Measurements from ENCODE around the gene GPX8.

The GPX8 gene

GRCh38 chr5:55172051-55172899 lies 12.3 kb downstream of the GPX8 start:
- peak; percentile 81 for DNase-seq (ENCODE audit: low read depth, low spot score)
- H3K4me3 ChIP-seq (ENCODE audit: low read depth, low read length), result peak overlapping the region; percentile 46
- peak; percentile 75 for TF ChIP-seq CTCF (IDR thresholded peaks at IDR 0.05; ENCODE audit: low read depth, low read length)
- in situ Hi-C loops (cut with HindIII; ENCODE audit: low sequenced_read_pairs), result no loop called here

- DNase-seq (ENCODE audit: low read depth, low spot score), result peak; percentile 64
- in situ Hi-C loops (cut with HindIII; ENCODE audit: low sequenced_read_pairs), result no loop called here
- no peak for TF ChIP-seq CTCF (IDR thresholded peaks at IDR 0.05; ENCODE audit: low read depth, low read length)
- peak within 1 kb of the TSS; percentile 47 for H3K4me3 ChIP-seq (ENCODE audit: low read depth, low read length)
Measured at GRCh38 chr5:55172937-55173686, 13.1 kb downstream of the GPX8 start, which contains the start of gene CDC20B. TSS of gene CDC20B (minus strand) at chr5:55173177. CDS start at chr5:55173000, 177 bp downstream.

GRCh38 chr5:55173687-55174230 lies 13.8 kb downstream of the GPX8 start:
- DNase-seq (ENCODE audit: low read depth, low spot score), result no peak
- no peak for TF ChIP-seq CTCF (IDR thresholded peaks at IDR 0.05; ENCODE audit: low read depth, low read length)
- in situ Hi-C loops (cut with HindIII; ENCODE audit: low sequenced_read_pairs), result no loop called here
- H3K4me3 ChIP-seq (ENCODE audit: low read depth, low read length), result peak overlapping the region; percentile 47

- no peak for DNase-seq (ENCODE audit: low read depth, low spot score)
- in situ Hi-C loops (cut with HindIII; ENCODE audit: low sequenced_read_pairs), result no loop called here
- peak overlapping the region; percentile 6 for H3K4me3 ChIP-seq (ENCODE audit: low read depth, low read length)
- TF ChIP-seq CTCF (IDR thresholded peaks at IDR 0.05; ENCODE audit: low read depth, low read length), result no peak
Measured at GRCh38 chr5:55175781-55176175, 15.8 kb downstream of the GPX8 start.

GRCh38 chr5:55176176-55176818 lies 16.3 kb downstream of the GPX8 start:
- in situ Hi-C loops (cut with HindIII; ENCODE audit: low sequenced_read_pairs), result no loop called here
- peak; percentile 25 for TF ChIP-seq CTCF (IDR thresholded peaks at IDR 0.05; ENCODE audit: low read depth, low read length)
- H3K4me3 ChIP-seq (ENCODE audit: low read depth, low read length), result peak overlapping the region; percentile 29
- DNase-seq (ENCODE audit: low read depth, low spot score), result no peak

- DNase-seq (ENCODE audit: low read depth, low spot score), result no peak
- TF ChIP-seq CTCF (IDR thresholded peaks at IDR 0.05; ENCODE audit: low read depth, low read length), result no peak
- in situ Hi-C loops (cut with HindIII; ENCODE audit: low sequenced_read_pairs), result no loop called here
- H3K4me3 ChIP-seq (ENCODE audit: low read depth, low read length), result no peak overlapping the region
Measured at GRCh38 chr5:55177078-55177477, 17.1 kb downstream of the GPX8 start.

Measured in astrocyte of the spinal cord (primary cell).